ENCODE data around the gene COL25A1. TPM values are rescaled to one million over a fixed set of nuclear protein-coding genes. Genes with fewer than 3 reads are reported as not detected.
A peak's percentile ranks its signal among the peaks of the same experiment; 100 is the strongest.

The COL25A1 gene
- total RNA-seq, 4 donors from 2014 or later = 2.5 TPM; not detected in 3

DNA sequence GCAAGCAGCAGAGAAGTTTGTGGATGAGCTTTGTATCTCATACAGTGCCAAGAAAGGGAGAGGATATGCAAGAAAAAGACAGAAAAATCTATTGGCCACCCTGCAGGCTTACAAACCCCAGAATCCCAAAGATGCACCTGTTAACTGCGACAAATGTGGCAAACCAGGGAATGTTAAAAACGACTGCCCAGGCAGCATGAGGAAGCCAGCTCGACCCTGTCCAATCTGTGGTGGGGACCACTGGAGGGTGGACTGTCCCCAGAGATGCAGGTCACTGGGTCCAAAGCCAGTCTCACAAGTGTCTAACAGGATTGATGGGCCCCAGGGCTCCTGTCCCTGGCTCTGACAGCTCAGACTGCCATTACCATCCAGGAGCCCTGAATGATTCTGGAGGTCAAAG is 12.9 kb upstream of the COL25A1 start:
- no peak overlapping the region for H3K27ac ChIP-seq
- no peaks in the 10 kb centered on the region for H3K4me1 ChIP-seq
- no peaks in the 10 kb centered on the region for H3K9me3 ChIP-seq
- DNase-seq = no peak
- no peaks in the 10 kb centered on the region for H3K36me3 ChIP-seq
- no peak overlapping the region for H3K4me3 ChIP-seq
- no peaks in the 10 kb centered on the region for H3K27me3 ChIP-seq
- no peak for TF ChIP-seq POLR2A (IDR thresholded peaks at IDR 0.05)
- TF ChIP-seq, protein P1, sequence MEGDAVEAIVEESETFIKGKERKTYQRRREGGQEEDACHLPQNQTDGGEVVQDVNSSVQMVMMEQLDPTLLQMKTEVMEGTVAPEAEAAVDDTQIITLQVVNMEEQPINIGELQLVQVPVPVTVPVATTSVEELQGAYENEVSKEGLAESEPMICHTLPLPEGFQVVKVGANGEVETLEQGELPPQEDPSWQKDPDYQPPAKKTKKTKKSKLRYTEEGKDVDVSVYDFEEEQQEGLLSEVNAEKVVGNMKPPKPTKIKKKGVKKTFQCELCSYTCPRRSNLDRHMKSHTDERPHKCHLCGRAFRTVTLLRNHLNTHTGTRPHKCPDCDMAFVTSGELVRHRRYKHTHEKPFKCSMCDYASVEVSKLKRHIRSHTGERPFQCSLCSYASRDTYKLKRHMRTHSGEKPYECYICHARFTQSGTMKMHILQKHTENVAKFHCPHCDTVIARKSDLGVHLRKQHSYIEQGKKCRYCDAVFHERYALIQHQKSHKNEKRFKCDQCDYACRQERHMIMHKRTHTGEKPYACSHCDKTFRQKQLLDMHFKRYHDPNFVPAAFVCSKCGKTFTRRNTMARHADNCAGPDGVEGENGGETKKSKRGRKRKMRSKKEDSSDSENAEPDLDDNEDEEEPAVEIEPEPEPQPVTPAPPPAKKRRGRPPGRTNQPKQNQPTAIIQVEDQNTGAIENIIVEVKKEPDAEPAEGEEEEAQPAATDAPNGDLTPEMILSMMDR (IDR thresholded peaks at IDR 0.05) = no peak

DNA sequence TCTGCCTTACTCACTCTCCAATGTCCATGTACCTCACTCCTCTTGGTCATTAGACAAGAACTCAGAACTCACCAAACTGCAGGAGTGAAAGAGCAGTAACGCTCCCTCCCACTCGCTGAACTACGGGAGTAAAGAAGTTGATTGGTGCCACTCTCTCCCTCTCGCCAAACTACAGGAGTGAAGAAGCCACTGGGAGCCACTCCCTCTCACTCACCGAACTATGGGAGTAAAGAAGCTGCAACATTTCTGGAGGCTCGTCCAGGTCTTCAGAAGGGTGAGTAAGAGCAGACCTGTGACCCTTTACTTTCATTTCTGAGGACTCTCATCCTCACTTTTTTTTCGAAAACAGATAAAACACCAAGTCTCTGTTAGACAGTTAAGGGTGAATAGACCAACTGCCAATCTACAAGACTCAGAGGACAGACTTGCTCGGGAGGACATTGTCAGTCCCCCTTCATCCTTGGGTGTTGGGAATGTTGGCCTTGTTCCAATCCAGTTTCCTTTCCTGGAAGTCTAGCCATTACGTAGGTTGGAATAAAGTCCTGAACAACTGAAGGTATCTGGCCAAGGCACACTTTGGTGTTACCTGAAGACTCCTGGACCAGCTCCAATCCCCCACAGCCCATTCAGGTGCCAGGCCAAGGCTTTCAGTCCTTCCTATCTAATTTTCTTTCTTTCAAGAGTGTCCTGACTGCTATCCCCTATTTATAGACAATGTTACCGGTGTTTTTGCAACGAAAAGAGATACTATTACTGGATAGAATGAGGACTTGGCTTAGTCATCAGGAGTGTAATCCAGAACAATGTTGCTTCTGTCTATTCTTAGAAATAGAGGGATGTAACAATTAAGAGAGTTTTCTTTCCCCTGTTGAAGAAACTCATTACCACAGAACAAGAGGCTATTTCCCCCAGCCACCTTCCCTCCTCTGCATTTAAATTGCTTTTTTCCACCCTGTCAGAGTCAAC is 11.0 kb upstream of the COL25A1 start:
- H3K4me1 ChIP-seq = no peaks in the 10 kb centered on the region
- no peaks in the 10 kb centered on the region for H3K36me3 ChIP-seq
- no peak for DNase-seq
- H3K27me3 ChIP-seq = no peaks in the 10 kb centered on the region
- H3K9me3 ChIP-seq = no peaks in the 10 kb centered on the region
- H3K4me3 ChIP-seq = no peak overlapping the region
- no peak overlapping the region for H3K27ac ChIP-seq
- TF ChIP-seq, protein P1 (IDR thresholded peaks at IDR 0.05) = no peak
- no peak for TF ChIP-seq POLR2A (IDR thresholded peaks at IDR 0.05)

DNA sequence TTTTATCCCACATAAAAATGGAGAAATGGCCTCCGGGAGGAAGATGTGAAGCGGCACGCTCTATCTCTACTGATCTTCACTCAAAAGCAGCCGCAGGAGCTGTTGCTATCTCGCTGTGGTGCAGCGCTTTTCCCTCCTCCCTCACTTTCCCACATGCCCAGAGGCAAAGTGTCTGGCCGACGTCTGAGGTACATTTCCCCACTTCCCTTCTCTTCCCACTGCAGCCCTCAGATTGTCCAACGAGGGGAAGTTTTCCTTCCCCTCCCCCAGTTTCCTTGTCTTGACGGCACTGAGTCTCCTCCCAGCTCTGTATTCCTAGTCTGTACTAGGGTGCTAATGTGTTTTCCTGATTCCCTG is 660 bp upstream of the COL25A1 start:
- Histone ChIP-seq H3K4me1 (peaks cover 0 to 15% (median 0%) of the 10 kb centered on the region in 4 donors), H3K27ac (no peak overlapping the region), H3K36me3 (no peaks in the 10 kb centered on the region), H3K27me3 (peaks cover 0 to 21% of the 10 kb centered on the region in 2 donors), H3K4me3 (peak overlapping the region in 3 of 4 donors; percentile 39 to 51 (median 48)), H3K9me3 (peaks cover 0 to 4% (median 0%) of the 10 kb centered on the region in 4 donors)
- no peak for TF ChIP-seq POLR2A (IDR thresholded peaks at IDR 0.05)
- TF ChIP-seq, protein P1 (IDR thresholded peaks at IDR 0.05) = no peak
- peak in 1 of 3 donors; percentile 43 for DNase-seq

DNA sequence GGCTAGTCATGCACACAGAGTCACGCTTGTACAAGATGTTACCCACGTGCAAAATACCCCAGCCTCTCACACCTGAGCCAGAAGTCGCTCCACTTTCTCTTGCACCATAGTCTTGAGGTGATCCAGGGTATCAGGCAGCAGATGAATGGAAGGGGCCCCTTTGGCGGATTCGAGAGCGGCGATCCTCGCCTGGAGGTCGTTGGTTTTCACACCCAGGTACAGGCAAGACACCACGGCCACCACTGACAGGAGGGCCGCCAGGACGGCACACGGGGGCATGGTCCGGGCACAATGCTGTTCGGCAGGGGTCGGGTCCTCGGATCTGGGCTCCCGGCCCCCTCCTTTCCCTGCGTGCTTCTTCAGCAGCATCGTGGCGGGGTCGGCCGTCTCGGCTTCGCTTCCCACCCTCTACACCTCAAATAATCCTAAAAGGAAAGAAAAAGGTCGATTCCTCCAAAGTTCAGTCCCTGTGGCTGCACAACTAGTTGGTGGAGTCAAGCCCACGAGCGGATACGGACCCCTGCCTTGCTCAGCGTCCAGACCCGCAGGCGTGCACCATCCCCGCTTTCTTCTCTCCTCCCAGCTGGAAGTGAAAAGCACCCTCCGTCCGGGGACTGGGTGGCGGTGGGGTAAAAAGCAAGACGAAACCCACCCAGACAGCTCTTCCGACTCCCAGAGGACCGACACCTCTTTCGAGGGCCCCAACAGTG is 652 bp downstream of the COL25A1 start:
- no peaks in the 10 kb centered on the region for H3K36me3 ChIP-seq
- TF ChIP-seq POLR2A (IDR thresholded peaks at IDR 0.05) = no peak
- TF ChIP-seq, protein P1 (IDR thresholded peaks at IDR 0.05) = no peak
- no peak overlapping the region for H3K27ac ChIP-seq
- peak overlapping the region; percentile 21 to 51 (median 44) for H3K4me3 ChIP-seq
- H3K9me3 ChIP-seq = peaks cover 0 to 4% (median 0%) of the 10 kb centered on the region in 4 donors
- peaks cover 0 to 15% (median 0%) of the 10 kb centered on the region in 4 donors for H3K4me1 ChIP-seq
- peaks cover 0 to 21% of the 10 kb centered on the region in 2 donors for H3K27me3 ChIP-seq
- DNase-seq = no peak

DNA sequence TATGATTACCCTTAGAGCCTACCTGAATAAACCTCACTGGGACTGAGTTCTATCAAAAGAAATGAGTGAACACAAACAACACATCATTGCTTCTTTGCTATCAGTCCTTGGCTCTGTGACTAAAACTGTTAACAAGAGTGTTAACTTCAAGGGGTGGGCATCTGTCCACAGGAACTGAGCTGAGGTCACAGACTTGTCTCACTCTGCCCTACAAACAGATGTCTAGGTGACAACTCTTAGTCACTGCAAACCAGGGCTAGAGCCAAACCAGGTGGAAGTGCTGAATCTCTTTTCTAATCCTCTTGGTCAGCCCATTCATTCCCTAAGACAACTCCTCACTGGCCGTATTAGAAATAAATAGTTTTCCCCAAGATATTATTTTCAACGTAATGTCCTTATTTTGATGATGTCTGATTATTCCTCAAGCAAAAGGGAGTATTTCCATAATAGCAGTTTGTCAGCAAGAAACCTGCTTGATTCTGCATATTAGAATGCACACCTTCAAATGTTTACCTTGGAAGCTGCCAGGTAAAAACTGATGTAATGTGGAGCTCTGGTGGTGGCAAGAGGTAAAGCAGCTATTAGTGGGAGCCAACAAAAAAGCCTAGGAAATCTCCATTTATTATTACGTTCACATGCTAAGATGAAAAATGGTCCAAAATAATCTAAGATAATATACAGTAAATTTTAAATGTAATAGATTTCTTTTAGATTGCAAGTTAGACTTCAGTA is 4.0 kb downstream of the COL25A1 start:
- H3K36me3 ChIP-seq = no peaks in the 10 kb centered on the region
- TF ChIP-seq POLR2A (IDR thresholded peaks at IDR 0.05) = no peak
- TF ChIP-seq, protein P1 (IDR thresholded peaks at IDR 0.05) = peak in 4 of 6 experiments; percentile 7 to 51 (median 38)
- no peak for DNase-seq
- H3K27ac ChIP-seq = no peak overlapping the region
- peaks cover 0 to 21% of the 10 kb centered on the region in 2 donors for H3K27me3 ChIP-seq
- H3K4me3 ChIP-seq = no peak overlapping the region
- peaks cover 0 to 15% (median 0%) of the 10 kb centered on the region in 4 donors for H3K4me1 ChIP-seq
- peaks cover 0 to 4% (median 0%) of the 10 kb centered on the region in 4 donors for H3K9me3 ChIP-seq
